Lung (tissue), 12 donors: Measurements from ENCODE around the gene TRMT61A. TPM values are rescaled to one million over a fixed set of nuclear protein-coding genes. Genes with fewer than 3 reads are reported as not detected.
A peak's percentile ranks its signal among the peaks of the same experiment; 100 is the strongest.

Experiments used
- ATAC-seq: fragments of 200-7000 bp; cut with Tn5 transposase; one replicate; pipeline ENCODE4 v1.9.1; 2020; ENCODE audit warnings: moderate number of reproducible peaks; ENCODE audit not compliant: insufficient read depth, low FRiP score
- DNase-seq, 3 donors: peaks; one replicate each; pipeline ENCODE4 v3.0.0-alpha.2; 2013 to 2017
- H3K27ac ChIP-seq, 2 donors: one replicate each; pipeline ENCODE4 v1.5.1; 2013; ENCODE audit warnings: mild to moderate bottlenecking in 2 of 2, moderate library complexity in 2 of 2, control low read depth in 1 of 2, inconsistent platforms in 1 of 2, low read depth in 1 of 2, low read length in 1 of 2
- H3K27me3 ChIP-seq, 3 donors: one replicate each; pipeline ENCODE4 v1.5.1; 2013; ENCODE audit warnings: low read length in 2 of 3; ENCODE audit not compliant: control insufficient read depth in 3 of 3, insufficient read depth in 3 of 3
- H3K36me3 ChIP-seq, 4 donors: one replicate each; pipeline ENCODE4 v1.5.1; 2013; ENCODE audit warnings: low read length in 4 of 4, mild to moderate bottlenecking in 1 of 4, moderate library complexity in 1 of 4; ENCODE audit not compliant: control insufficient read depth in 4 of 4, insufficient read depth in 4 of 4
- H3K4me1 ChIP-seq, 5 donors: one replicate each; pipeline ENCODE4 v1.5.1; 2013; ENCODE audit warnings: low read length in 5 of 5, mild to moderate bottlenecking in 2 of 5, moderate library complexity in 1 of 5; ENCODE audit not compliant: control insufficient read depth in 5 of 5, insufficient read depth in 5 of 5
- H3K4me3 ChIP-seq: one replicate; pipeline ENCODE4 v1.5.1; 2013; ENCODE audit warnings: mild to moderate bottlenecking, control low read depth, moderate library complexity
- H3K9ac ChIP-seq, 2 donors: one replicate each; pipeline ENCODE4 v1.5.1; 2013; ENCODE audit warnings: low read length in 2 of 2, control low read depth in 1 of 2; ENCODE audit not compliant: insufficient read depth in 1 of 2
- H3K9me3 ChIP-seq, 4 donors: one replicate each; pipeline ENCODE4 v1.5.1; 2013; ENCODE audit warnings: low read length in 3 of 4, mild to moderate bottlenecking in 1 of 4, moderate library complexity in 1 of 4; ENCODE audit not compliant: control insufficient read depth in 4 of 4, insufficient read depth in 3 of 4
- WGBS, 2 donors: extraction: QIAGEN DNeasy Blood & Tissue Kit; methylation state at CpG; one replicate each; pipeline ENCODE4 v1.1.7; 2013; 5-methylcytosine and 5-hydroxymethylcytosine counted together
- polyA plus RNA-seq, 2 donors: library from polyadenylated mRNA; stranded (reverse); fragments of 200-250 nt; gene quantifications; one replicate each; pipeline ENCODE4 v1.2.1, GENCODE V29; 2013
- total RNA-seq, 2 donors: library from RNA; depleted of rRNA in 1 of 2; stranded (reverse); fragments of >200 nt in 1 of 2; gene quantifications; one replicate each; pipeline ENCODE4 v1.2.1, GENCODE V29; 2014 to 2021
- TF ChIP-seq, protein P1 (sequence below): IDR thresholded peaks from 2 replicates; pipeline ENCODE4 v1.5.1; 2012; ENCODE audit warnings: mild to moderate bottlenecking; ENCODE audit errors: control extremely low read depth, extremely low read depth
- donor health status: control.
- donor health status: control.
- donor health status: Bipolar disorder and iron deficiency.
- donor health status: healthy.
- donor health status: DM: yes; HTN: yes; CAD: no.

The TRMT61A gene
- total and polyA plus RNA-seq, 4 donors: 11.9 to 21.5 (median 16.0) TPM

DNA sequence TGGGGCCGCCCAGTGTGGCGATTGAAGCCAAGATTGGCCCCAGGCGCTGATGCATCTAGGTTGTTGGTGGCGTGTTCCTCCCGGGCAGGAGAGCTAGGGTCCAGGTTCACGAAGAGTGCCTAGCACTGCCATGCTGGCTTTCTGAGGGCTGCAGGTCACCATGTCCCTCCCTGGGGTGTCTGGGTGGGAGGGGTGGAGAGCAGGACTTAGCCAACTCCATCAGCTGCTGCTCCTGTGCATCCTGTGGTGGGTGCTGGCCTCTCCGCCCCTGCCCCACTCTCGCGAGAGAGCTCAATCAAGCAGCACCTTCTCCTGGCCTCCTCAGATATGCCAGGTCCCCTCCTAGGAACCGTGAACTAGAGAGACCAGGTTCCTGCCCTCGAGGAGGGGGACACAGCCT, 1.8 kb downstream of the TRMT61A start:
- Histone ChIP-seq H3K9ac (no peak overlapping the region), H3K4me1 (peaks cover 0 to 27% (median 10%) of the 10 kb centered on the region in 5 donors), H3K9me3 (no peaks in the 10 kb centered on the region), H3K27me3 (no peaks in the 10 kb centered on the region), H3K4me3 (no peak overlapping the region), H3K36me3 (peaks cover 0 to 44% (median 4%) of the 10 kb centered on the region in 4 donors), H3K27ac (no peak overlapping the region)
- 92% methylated on average over 11 of the region's 11 CpGs for WGBS, 2 donors
- DNase-seq (no peak), ATAC-seq (no peak)
- TF ChIP-seq, protein P1, sequence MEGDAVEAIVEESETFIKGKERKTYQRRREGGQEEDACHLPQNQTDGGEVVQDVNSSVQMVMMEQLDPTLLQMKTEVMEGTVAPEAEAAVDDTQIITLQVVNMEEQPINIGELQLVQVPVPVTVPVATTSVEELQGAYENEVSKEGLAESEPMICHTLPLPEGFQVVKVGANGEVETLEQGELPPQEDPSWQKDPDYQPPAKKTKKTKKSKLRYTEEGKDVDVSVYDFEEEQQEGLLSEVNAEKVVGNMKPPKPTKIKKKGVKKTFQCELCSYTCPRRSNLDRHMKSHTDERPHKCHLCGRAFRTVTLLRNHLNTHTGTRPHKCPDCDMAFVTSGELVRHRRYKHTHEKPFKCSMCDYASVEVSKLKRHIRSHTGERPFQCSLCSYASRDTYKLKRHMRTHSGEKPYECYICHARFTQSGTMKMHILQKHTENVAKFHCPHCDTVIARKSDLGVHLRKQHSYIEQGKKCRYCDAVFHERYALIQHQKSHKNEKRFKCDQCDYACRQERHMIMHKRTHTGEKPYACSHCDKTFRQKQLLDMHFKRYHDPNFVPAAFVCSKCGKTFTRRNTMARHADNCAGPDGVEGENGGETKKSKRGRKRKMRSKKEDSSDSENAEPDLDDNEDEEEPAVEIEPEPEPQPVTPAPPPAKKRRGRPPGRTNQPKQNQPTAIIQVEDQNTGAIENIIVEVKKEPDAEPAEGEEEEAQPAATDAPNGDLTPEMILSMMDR: no peak

DNA sequence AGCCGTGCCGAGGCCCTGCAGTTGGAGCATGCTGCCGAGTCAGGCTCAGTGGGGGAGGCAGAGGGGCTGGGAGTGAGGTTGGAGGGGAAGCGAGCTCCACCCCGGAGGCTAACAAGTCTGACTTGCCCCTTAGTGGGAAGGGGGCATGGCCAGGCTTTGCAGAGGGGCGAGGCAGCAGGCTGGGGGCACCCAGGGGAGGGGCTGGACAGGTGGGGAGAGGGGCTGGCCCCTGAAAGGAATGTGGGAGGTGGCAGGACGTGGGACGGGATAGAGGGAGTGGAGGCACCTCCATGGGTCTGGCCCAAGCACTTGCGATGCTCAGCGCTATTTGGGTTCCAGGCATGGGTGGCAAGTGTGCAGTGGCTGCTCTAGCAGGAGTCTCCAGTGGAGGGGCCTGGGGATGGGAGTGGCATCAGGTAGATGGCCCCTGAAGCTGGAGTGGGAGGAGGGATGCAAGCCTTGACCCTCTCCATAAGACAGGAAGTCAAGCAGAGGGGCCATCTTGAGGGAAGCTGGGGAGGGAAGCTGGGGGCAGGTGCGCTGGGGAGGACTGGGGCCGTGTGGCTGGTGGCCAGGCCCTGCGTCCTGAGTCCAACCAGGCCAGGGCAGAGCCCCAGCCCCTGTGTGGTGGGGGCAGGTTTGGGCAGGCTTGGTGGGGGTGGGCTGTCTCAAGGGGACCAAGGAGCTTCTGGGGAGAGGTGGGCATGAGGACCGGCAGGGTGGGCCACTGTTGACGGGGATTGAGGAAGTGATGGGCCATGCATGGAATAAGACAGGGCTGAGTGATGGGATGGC, 2.6 kb downstream of the TRMT61A start:
- Histone ChIP-seq H3K4me3 (no peak overlapping the region), H3K27me3 (no peaks in the 10 kb centered on the region), H3K4me1 (peaks cover 0 to 22% (median 10%) of the 10 kb centered on the region in 5 donors), H3K27ac (peak overlapping the region in 1 of 2 donors; percentile 8), H3K9ac (no peak overlapping the region), H3K36me3 (peaks cover 0 to 48% (median 4%) of the 10 kb centered on the region in 4 donors), H3K9me3 (no peaks in the 10 kb centered on the region)
- 86 to 92% methylated on average over 15 of the region's 15 CpGs for WGBS, 2 donors
- TF ChIP-seq, protein P1: no peak
- DNase-seq: no peak
- ATAC-seq: no peak

DNA sequence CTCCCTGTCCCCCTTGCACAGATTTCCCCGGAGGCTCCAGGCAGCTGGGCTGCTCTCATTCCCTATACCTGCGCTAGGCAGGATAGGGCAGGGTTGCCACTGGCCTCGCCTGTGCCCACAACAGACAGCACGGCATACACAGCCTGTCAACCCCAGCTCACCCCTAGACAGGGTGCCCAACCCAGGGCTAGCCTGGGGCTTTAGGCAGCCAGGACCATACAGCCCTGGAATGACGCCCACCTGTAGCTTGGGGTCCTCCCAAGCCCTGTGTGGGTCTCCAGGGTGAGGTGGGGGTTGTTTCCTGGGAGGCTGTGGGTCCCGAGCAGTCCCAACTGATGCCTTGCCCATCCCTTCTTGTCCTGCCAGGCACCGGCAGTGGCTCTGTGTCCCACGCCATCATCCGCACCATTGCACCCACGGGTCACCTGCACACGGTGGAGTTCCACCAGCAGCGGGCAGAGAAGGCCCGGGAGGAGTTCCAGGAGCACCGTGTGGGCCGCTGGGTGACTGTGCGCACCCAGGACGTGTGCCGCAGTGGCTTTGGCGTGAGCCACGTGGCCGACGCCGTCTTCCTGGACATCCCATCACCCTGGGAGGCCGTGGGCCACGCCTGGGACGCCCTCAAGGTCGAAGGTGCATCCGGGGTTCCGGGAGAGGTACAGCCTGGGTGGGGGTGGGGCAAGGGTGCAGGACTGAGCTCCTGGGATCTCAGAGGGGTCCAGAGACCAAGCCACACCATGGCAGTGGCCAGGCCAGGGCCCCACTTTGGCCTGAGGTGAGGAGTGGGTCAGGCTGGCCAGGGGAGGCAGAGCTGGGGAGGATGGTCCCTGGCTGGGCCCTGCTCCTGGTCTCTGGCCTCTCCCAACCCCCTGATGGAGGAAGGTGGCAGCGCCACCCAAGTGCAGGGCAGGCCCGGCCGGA, 3.5 kb downstream of the TRMT61A start:
- ATAC-seq: no peak
- H3K36me3 ChIP-seq: peaks cover 0 to 48% (median 4%) of the 10 kb centered on the region in 4 donors
- no peaks in the 10 kb centered on the region for H3K9me3 ChIP-seq
- no peak for DNase-seq
- no peaks in the 10 kb centered on the region for H3K27me3 ChIP-seq
- H3K9ac ChIP-seq: no peak overlapping the region
- TF ChIP-seq, protein P1: no peak
- peaks cover 0 to 22% (median 10%) of the 10 kb centered on the region in 5 donors for H3K4me1 ChIP-seq
- 92 to 93% methylated on average over 32 of the region's 32 CpGs for WGBS, 2 donors
- no peak overlapping the region for H3K4me3 ChIP-seq
- H3K27ac ChIP-seq: no peak overlapping the region
